Left hindlimb (tissue), 1 donor: Measurements from ENCODE around the gene SGO2.
A peak's percentile ranks its signal among the peaks of the same experiment; 100 is the strongest.
"Not testable (repeated sequence)": the region's sequence is repeated elsewhere in the genome, so short reads cannot be mapped to it uniquely, and the experiment has no call there.

Source experiments
- DNase-seq: peaks from one replicate; pipeline ENCODE4 v3.0.0-alpha.2; 2018

The SGO2 gene

DNA sequence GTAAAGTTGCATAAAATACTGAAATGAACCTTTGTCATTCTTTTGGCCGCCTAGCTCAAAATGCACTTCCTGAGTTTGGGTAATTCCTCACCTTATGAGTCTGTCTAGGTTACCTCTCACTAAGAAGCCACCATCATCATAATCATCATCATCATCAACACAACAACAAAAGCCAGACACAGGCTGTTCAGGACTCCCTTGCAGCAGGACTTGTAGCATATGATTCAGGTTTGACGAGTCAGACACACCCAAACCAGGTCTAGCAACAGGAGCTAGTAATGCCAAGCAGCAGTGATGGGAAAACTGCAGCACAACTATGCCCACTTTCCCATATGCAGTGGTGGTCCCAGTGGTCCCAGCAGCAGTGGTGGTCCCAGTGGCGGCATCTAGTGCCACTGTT is 2.8 kb upstream of the SGO2 start:
- DNase-seq: no peak

DNA sequence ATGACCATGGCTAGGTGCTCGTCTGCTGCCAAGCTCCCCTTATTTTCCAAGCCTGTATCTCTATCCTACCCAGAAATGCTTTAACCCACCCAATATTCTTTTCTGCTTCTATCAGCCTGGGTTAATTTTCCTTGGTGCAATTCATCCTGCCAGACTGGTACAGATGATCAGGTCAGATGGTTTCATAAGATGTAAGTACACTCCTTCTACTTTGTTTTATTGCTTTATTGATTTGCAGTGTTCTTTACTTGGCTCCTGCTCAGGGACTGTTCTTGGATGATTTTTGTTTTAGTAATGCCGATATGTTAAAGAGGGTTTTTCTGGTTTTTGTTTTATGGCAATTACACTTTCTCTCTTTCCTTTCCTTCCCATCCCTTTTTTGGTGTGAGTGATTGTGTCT is 2.4 kb upstream of the SGO2 start:
- no peak for DNase-seq

DNA sequence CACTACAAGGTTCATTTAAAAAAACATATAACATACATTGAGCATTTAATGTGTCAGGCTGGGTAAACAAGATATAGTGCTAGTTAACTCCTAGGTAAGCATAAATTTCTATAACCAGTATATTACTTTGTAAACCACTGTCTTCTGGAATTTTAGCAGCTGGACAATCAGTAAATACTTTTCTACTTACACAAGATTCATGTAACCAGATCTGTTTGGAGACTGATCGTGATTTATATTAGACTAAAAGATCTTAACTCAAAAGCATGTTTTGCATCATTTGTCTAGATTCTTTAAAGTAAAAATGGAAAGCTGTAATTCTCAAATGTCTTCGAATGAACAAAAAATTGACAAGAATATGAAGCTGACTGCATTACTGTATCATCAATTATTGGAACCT is 941 bp upstream of the SGO2 start:
- no peak for DNase-seq

DNA sequence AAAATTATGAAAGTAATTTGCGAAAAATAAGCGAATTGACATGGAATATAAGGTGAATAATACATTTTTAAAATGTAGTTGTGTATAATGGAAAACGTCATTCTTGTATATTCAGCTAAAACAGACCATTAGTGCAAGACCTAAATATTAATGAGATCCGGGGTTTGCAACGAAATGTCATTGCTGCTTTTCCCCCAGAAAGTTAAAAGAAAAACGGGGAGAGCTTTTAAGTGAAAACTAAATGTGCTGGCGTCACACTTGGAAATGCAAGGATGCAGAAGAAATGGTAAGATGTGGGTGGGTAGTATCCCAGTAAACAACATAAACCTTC is 491 bp upstream of the SGO2 start:
- DNase-seq: no peak

DNA sequence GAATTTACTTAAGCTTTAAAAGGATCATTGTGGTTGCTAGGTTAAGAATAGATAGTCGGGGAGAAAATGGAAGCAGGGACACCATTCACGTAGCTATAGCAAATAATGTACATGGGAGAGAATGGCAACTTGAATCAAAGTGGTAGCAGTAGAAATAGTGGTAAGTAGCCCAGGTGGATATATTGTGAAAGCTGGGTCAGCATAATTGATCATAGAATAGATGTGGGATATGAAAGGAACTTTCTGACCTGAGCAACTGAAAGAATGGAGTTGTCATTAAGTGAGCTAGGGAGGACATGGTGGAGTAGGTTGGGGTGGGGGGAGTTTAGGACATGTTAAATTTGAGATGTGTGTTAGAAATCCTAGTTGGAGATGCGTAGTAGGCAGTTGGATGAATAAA is 2.2 kb downstream of the SGO2 start:
- no peak for DNase-seq

DNA sequence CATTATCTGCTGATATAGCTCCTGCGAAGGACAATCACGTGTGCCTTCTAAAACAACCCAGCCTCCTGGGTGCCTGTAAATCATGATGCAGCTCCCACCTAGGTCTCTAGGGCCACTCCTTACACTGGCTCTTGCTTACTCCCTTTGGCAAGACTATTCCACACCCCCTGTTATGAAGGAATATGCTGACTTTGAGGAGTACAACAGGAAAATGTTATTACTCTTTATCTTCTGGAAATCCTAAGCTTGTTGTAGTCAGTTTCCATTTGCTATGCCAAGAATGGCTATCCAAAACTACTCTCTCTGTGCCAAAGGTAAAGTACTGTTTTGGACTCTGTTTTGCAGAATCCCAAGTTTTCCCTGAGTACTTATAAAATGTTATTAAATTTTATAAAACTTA is 7.7 kb downstream of the SGO2 start:
- no peak for DNase-seq

DNA sequence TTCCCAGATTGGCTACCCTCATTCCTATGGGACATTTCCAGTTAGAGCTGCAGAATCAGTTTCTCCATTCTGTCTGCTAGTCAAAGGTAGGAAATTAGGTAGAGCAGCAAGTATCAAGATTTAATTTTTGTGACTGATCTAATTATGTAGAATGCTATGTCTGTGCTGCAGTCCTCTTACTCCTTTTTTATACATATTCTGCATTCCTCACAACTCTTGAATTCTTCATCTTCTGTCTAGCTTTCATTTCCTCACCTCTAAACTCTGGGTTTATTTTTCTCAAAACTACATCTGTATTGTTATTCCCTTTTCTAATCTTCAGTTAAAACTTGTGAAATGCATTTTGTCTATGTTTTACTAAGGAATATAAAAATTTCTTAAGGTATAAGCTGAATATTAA is 8.6 kb downstream of the SGO2 start:
- DNase-seq: no peak

DNA sequence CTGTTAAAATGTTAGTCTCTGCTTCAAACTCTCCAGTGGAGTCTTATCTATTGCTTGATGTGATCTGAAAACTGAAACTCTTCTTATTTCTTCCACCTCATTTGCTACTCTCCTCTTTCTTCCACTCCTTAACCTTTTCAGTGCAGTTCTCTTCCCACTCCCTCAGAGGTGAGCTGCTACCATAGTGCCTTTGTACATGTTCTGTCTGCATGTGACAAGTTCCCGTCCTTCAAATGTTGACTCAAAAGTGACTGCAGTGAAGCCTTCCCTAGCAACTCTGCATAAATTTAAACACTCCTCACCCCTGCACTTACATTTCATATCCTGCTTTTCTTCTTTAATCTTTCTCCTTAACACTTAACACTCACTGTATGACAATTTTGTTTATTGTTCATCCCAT is 12.1 kb downstream of the SGO2 start:
- no peak for DNase-seq

DNA sequence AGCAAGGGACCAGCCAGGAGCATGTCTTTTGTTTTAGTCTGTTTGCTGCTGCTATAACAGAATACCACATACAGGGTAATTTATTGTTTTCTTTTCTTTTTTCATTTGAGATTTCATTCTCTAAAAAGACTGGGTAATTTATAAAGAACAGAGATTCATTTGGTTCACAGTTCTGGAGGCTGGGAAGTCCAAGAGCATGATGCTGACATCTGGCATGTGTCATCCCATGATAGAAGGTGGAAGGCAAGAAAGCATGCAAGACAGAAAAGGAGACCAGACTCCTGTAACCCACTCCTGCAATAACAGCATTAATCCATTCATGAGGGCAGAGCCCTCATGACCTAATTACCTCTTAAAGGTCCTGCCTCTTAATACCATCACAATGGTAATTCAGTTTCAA is 14.8 kb downstream of the SGO2 start:
- DNase-seq: no peak

DNA sequence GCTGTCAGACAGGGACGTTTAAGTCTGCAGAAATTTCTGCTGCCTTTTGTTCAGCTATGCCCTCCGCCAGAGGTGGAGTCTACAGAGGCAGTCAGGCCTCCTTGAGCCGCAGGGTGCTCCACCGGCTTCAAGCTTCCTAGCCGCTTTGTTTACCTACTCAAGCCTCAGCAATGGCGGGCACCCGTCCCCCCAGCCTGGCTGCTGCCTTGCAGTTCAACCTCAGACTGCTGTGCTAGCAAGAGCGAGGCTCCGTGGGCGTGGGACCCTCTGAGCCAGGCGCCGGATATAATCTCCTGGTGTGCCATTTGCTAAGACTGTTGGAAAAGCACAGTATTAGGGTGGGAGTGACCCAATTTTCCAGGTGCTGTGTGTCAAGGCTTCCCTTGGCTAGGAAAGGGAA is 40.6 kb downstream of the SGO2 start:
- DNase-seq: not testable (repeated sequence)

DNA sequence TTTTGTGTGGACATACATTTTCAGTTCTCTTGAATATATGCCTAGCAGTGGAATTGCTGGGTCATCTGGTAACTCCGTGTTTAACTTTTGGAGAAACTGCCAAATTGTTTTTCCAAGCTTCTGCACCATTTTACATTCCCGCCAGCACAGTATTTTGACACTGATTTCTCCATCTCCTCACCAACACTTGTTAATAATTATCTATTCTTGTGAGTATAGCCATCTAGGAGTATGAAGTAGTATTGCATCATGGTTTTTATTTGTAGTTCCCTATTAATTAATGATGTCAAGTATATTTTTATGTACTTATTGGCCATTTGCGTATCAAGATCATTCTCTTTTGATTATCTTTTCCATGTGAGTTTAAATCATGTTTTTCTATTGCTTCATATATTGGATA is 41.9 kb downstream of the SGO2 start:
- no peak for DNase-seq

DNA sequence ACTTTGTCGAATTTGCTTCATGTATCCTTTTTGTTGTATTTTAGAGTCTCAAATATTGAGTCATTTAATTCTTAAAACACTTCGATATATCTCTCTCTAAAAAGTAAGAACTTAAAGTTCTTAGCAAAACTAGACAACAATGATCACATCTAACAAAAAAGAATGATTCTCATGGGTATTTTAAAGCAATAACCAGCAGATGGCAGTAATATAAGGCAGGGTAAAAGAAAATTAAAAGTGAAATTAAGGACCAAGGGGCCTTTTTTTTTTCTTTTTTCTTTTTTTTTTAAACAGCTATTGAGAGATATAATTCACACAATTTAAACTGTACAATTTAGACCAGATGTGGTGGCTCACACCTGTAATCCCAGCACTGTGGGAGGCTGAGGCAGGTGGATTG is 50.0 kb downstream of the SGO2 start:
- no peak for DNase-seq

DNA sequence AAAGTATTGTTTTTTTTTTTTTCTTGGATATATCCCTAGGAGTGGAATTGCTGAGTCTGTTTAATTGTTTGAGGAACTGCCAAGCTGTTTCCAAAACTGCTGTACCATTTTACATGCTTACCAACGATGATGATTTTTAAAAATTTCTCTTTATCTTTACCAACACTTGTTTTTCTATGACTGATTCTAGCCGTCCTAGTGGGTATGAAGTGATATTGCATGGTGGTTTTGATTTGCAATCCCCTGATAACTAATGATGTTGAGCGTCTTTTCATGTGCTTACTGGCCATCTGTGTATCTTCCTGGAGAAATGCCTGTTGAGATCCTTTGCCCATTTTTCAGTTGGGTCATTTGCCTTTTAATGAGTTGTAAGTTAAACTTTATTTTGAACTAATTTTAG is 51.0 kb downstream of the SGO2 start:
- DNase-seq: no peak

DNA sequence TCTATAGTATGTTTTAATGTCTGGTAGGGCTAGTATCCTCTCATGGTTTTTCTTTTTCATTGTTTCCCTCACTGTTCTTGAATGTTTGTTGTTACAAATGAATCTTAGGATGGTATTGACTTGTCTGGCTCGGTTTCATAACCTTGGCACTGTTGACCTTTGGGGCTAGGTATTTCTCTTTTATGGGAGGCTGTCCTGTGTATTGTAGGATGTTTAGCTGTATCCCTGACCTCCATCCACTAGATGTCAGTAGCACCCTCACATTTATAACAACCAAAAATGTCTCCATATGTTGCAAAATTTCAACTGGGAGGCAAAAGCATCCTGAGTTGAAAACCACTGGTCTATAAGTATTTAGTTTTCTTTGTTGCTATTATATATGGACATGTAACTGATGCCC is 52.8 kb downstream of the SGO2 start:
- DNase-seq: no peak

DNA sequence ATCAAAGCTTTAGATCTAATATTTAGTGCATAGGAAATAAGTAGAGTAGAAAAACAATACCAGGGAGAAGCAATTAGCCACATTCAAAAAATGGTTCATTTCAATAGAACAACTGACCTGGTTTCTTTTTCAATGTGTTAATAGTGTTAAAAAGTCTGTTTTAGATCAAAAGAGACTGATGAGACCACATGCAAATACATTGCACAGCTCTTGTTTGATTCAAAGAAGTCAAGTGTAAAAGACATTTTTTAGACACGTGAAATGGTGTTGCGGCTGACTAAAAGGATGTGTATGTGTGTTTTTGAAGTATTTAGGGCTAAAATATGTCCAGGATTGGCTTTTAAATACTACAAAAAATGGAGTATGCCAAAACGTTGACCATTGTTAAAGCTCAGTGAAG is 58.6 kb downstream of the SGO2 start:
- no peak for DNase-seq

DNA sequence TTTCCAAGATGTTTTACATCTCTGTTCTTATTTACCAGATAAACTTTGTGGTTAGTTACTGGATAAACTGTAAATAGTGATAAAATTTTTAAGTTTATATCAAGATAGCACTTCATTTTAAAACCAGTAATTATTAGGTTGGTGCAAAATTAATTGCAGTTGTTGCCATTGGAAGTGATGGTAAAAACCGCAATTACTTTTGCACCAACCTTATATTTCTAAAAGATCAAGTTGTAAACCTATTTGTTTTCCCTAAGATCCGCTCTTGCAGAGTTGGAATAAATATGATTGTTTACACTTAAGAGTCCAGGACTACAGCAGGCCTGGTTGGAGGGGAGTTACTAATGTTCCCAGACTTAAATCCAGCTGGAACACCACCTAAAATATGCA is 59.3 kb downstream of the SGO2 start:
- no peak for DNase-seq

DNA sequence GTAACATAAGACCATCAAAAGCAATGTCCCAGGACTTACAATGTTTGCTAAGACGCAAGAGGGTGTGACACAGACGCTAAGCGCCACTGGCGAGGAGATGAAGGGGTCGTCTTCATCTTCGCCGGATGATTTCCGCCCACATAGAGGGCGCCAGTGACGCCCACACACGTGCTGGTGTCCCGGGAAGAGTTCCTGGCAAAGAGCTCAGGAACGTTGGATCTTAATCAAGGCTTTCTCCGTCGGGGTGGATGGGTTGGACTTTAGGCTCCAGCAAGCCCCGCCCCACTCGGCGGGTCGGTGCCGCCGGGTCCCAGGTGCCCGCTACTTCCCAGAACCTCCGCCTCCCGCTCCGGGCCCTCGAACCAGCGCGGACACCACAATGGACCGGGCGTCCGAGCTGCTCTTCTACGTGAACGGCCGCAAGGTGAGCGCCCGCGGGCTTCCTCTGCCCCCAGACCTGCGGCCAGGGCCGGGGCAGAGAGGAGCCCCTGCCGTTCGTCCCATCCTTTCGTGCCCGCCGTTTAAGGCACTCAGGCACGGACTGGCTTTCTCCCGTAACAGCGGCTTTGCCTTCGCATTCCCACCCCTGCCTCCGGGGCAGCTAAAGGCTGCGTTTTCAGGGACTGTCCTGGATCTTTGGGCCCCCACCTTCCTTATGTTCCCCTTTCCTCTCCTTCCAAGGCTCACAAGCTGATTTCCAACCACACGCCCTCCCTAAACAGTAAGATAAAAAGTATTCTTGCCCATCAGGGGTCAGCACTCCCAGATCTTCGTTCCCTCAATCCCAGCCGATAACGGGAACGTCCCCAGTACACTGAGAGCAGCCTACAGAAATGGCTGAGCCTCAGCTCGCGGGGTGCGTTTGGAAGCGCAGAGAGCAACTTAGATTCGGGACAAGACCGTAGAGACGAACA is 60.0 kb downstream of the SGO2 start, which contains the start of gene AOX1:
AOX1 (plus strand) TSS at position 285 of the 914 bp plus-strand sequence; CDS start at position 380, 95 bp downstream.
- peak; percentile 75 for DNase-seq

DNA sequence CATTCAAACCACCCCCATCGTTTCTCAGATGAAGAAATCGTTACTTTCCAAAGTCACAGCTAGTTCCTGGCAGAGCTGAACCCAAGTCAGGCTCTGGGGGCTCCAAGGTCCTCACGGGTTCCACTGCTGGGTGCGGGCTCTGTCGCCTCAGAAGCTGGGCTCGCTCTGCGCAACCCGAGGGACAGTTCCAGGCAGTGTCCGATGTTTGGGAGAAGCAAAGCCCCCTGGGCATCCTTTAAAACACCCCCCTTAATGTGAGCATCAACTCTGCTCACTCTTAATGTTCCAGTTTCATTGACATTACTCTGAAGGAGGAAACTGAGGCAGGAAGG is 60.6 kb downstream of the SGO2 start:
- peak; percentile 32 for DNase-seq

DNA sequence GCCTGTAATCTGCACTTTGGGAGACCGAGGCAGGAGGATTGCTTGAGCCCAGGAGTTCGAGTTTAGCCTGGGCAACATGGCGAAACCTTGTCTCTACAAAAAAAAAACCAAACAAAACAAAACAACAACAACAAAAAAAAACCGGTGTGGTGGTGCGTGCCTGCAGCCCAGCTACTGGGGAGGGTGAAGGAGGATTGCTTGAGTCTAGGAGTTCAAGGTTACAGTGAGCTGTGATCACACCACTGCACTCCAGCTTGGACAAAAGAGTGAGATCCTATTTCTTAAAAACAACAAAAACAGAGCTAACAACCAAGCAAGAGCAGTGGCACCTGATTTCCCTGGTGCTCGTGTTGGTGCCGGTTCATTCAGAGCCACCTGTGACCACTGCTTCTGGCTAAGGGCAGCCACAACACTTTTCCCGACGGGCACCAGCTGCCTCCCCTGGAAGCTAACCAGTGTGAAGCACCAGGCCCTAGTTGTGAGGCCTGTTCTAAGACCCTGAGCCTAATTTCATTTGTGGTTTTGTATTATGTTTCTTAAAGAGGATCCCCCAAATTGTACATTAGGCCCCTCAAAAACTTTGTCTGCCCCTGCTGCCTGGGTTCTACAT is 61.1 kb downstream of the SGO2 start:
- DNase-seq: no peak

DNA sequence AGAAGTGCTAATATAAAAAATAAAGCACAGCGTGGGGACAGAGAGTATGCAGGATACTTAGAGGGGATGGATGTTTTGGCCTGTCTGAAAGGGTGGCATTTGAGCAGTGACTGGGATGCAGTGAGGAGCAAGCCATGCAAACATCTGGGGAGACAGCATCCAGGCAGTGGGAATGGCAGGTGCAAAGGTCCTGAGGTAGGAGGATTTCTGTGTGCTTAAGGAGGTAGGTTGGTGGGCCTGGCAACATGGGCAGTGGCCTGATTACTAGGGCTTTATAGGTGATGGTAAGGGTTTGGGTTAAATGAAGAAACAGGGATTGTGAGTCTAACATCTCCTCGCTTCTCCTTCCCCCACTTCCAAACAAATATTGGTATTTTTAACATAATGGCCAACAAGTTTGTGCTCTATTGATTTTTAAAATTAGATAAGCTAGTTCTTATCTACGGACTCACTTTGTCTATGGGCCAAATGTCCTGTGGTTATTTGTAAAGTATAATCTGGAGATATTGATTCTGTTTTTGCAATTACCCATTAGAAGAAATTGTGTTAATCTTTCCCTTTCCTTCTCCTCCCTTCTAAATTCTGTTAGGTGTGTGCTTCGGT is 62.2 kb downstream of the SGO2 start:
- no peak for DNase-seq

DNA sequence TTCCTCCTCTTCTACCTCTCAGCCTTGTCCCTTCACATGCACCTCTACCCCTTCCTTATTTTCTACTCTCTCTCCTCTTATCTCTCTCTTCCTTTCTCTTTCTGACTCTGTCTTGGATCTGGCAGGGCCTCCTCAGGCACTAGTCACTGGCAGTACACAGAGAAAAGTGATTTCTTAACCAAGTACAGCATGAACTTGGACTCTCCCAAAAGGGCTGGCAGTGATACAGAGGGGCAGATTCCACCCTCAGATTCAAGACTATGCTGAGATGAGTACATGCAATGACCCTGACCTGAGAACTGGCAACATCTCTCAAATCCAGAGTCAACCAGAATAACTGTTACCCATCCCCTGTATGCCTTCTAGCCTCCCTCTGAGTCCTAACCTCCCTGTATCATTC is 64.1 kb downstream of the SGO2 start:
- DNase-seq: no peak

DNA sequence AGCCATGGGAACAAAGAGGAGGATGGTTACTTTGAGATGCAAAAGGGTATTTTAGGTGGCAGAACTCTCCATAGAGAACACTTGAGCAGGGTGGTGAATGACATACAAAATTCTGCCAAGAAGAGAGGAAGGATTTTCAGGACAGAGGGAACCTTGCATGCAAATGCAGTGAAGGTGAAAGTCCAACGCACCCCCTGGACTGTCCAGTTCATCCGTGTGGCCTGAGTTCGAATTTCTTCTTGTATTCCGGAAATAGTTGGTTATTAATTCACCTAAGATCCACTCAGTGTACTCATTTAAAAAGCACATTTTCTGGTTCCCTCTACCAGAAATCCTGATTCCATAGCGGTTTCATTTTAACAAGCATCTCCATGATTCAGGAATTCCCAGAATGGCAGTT is 65.3 kb downstream of the SGO2 start:
- no peak for DNase-seq

DNA sequence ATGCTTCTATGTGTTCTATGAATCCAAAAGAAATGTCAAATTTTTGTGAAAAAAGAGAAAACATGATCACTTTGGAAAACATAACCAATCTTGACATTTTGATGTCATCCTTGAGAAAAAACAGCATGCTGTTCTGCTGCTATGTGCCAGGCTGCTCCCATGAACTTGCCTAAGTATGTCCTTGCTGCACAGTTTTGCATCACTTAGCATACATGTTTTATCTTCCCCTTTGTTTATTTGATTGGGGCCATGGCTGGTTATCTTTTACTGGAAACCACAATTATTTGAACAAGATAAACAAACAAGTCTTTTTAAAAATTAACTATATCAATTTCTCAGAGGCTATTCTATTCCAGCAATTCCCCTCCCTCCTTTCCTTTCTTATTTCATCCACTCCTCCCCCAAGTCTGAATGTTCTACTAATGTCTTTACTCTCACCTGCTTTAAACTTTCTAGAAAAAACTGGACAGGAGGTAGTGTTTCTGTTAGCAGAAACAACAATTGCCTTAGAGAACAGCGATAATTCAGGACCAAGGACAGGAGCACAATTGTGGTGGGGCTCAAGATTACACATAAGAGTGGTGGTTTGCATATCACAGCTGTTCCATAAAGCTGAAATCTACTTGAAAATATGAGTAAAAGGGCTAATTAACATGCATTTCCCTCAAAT is 66.5 kb downstream of the SGO2 start:
- no peak for DNase-seq

DNA sequence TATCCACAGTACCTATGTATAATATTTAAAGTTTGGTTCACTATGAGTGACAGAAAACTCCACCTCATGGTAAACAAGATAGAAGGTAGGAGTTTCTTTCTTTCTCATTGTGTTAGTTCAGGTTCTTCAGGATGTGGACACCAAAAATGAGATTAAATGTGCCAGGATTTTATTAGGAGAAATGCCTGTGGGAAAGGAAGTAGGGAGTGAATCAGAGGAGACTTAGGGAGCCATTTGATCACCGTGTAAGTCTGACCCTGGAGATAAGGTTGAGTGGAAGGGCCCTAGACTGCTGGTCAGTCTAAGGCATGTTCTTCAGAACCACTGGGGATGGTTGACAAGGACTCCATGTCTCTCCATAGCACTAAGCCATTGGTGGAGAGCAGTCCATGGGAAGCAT is 67.9 kb downstream of the SGO2 start:
- no peak for DNase-seq
